ENCODE results near the gene ELL2. TPM values are rescaled to one million over a fixed set of nuclear protein-coding genes. Genes with fewer than 3 reads are reported as not detected.
"Not testable (repeated sequence)": the region's sequence is repeated elsewhere in the genome, so short reads cannot be mapped to it uniquely, and the experiment has no call there.

Gene ELL2
- total and polyA plus RNA-seq, 2 experiments from 2014 or later, result 18.7 to 41.8 TPM

DNA sequence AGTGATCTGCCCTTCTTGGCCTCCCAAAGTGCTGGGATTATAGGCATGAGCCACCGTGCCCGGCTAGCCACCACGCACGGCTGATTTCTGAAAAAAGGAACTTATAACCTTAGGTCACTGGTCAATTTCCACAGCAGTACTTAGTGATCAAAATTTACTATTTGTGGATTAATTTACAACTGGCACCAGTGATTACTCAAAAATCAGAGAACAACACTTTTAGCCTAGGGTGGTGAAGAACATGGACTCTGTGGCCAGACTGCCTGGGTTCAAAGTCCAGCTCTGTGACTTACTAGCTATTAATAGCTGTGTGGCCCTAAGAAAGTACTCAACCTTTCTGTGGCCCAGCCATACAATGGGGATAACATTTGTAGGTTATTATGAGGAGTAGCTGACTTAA lies 88.3 kb downstream of the ELL2 start:
- Histone ChIP-seq H3K27ac (no peak overlapping the region), H3K4me1 (ENCODE audit: low read depth) (peaks cover 29% of the 10 kb centered on the region), H3K36me3 (no peaks in the 10 kb centered on the region), H3K9me3 (ENCODE audit: low read depth) (no peaks in the 10 kb centered on the region), H3K4me3 (no peak overlapping the region), H3K27me3 (no peaks in the 10 kb centered on the region)
- DNase-seq (ENCODE audit: low read depth in 1 of 2, low spot score in 1 of 2), result no peak
- TF ChIP-seq, protein P1, sequence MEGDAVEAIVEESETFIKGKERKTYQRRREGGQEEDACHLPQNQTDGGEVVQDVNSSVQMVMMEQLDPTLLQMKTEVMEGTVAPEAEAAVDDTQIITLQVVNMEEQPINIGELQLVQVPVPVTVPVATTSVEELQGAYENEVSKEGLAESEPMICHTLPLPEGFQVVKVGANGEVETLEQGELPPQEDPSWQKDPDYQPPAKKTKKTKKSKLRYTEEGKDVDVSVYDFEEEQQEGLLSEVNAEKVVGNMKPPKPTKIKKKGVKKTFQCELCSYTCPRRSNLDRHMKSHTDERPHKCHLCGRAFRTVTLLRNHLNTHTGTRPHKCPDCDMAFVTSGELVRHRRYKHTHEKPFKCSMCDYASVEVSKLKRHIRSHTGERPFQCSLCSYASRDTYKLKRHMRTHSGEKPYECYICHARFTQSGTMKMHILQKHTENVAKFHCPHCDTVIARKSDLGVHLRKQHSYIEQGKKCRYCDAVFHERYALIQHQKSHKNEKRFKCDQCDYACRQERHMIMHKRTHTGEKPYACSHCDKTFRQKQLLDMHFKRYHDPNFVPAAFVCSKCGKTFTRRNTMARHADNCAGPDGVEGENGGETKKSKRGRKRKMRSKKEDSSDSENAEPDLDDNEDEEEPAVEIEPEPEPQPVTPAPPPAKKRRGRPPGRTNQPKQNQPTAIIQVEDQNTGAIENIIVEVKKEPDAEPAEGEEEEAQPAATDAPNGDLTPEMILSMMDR (IDR thresholded peaks at IDR 0.05; ENCODE audit: low read depth, low read length), result no peak

DNA sequence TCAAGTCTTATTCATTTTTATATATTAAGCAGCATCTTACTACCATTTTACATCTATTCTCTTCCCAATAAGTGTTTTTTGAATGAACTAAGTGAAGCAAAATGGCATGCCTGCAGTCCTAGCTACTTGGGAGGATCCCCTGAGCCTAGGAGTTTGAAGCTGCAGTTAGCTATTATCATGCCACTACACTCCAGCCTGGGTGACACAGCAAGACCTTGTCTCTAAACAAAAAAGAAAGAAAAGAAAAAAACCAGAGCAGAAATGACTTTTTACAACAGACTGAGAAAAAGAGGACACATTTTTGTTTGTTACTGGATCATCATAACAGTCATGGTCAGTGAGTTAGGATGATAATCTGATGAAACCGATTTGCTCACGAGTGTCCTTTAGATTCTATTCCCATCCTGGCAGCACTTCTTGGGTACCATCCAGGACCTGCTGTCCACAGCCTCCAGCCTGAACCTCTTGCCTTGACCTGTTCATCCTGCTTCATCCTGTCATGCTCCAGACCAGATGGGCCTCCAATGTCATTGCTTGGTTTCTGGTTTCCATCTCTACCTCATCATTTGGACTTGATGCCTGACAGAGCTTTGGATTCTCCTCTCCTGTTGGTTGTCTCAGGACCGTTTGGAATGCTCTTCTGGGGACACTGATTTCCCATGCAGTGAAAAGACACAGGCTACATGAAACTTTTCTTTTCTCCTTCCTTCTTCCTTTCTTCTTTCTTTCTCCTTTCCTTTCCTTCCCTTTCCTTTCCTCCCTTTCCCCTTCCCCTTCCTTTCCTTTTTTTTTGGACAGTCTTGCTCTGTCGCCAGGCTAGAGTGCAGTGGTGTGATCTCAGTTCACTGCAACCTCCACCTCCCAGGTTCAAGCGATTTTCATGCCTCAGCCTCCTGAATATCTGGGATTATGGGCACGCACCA lies 89.0 kb downstream of the ELL2 start:
- TF ChIP-seq, protein P1 (IDR thresholded peaks at IDR 0.05; ENCODE audit: low read depth, low read length), result no peak
- no peak for DNase-seq (ENCODE audit: low read depth in 1 of 2, low spot score in 1 of 2)
- H3K4me1 ChIP-seq (ENCODE audit: low read depth), result peaks cover 27% of the 10 kb centered on the region
- no peak overlapping the region for H3K4me3 ChIP-seq
- H3K9me3 ChIP-seq (ENCODE audit: low read depth), result no peaks in the 10 kb centered on the region
- no peaks in the 10 kb centered on the region for H3K36me3 ChIP-seq
- no peak overlapping the region for H3K27ac ChIP-seq
- no peaks in the 10 kb centered on the region for H3K27me3 ChIP-seq

DNA sequence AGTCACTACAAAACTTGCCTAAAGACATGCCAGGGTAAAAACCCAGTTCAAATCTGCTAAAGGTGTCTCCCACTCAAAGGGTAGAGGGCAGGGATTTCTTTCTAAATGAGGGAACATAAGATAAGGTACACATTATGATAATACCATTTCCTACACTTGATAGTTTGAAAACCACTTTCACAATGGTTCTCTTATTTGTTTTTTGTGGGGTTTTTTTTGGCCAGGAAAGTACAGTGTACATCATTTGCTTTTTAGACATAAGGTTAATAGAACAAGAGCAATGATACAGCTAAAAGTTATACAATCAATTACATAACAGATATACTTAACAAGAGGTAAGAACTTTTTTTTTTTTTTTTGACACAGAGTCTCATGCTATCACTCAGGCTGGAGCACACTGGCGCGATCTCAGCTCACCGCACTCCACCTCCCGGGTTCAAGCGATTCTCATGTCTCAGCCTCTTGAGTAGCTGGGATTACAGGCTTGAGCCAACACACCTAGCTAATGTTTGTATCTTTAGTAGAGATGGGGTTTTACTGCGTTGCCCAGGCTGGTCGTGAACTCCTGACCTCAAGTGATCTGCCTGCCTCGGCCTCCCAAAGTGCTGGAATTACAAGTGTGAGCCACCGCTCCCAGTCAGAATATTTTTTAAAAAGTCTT lies 90.4 kb downstream of the ELL2 start:
- Histone ChIP-seq H3K27ac (no peak overlapping the region), H3K4me3 (no peak overlapping the region), H3K9me3 (ENCODE audit: low read depth) (no peaks in the 10 kb centered on the region), H3K27me3 (no peaks in the 10 kb centered on the region), H3K4me1 (ENCODE audit: low read depth) (peaks cover 27% of the 10 kb centered on the region), H3K36me3 (no peaks in the 10 kb centered on the region)
- DNase-seq (ENCODE audit: low read depth in 1 of 2, low spot score in 1 of 2), result no peak
- TF ChIP-seq, protein P1 (IDR thresholded peaks at IDR 0.05; ENCODE audit: low read depth, low read length), result no peak

DNA sequence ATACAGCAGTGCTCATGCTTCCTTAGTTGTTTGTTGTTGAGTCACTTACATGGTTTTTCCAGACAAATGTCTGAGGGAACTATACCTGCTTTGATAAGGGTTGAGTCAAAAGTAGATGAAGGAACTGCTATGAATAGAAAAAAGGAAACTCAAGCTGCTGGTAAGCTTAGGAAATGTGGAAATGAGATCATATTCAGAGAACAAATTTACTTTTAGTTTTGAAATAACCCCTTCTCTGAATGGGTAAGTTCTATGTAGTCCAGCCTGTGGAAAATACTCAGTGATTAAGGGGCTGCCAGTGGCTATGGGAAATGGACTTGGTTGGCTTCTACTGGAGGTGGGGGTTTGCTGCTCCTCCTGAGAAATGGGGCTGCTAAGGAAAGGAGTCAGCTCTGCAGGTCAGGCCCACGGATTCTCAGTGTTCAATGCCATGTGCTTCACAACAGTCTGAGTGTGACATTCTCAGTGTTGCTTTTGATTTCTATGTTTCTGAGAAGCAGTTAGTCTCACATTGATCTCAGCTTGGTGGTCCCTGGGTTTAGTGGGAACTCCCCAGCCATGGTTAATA lies 91.5 kb downstream of the ELL2 start:
- H3K4me3 ChIP-seq, result no peak overlapping the region
- TF ChIP-seq, protein P1 (IDR thresholded peaks at IDR 0.05; ENCODE audit: low read depth, low read length), result no peak
- no peak overlapping the region for H3K27ac ChIP-seq
- no peaks in the 10 kb centered on the region for H3K9me3 ChIP-seq (ENCODE audit: low read depth)
- no peak for DNase-seq (ENCODE audit: low read depth in 1 of 2, low spot score in 1 of 2)
- peaks cover 27% of the 10 kb centered on the region for H3K4me1 ChIP-seq (ENCODE audit: low read depth)
- no peaks in the 10 kb centered on the region for H3K27me3 ChIP-seq
- no peaks in the 10 kb centered on the region for H3K36me3 ChIP-seq

DNA sequence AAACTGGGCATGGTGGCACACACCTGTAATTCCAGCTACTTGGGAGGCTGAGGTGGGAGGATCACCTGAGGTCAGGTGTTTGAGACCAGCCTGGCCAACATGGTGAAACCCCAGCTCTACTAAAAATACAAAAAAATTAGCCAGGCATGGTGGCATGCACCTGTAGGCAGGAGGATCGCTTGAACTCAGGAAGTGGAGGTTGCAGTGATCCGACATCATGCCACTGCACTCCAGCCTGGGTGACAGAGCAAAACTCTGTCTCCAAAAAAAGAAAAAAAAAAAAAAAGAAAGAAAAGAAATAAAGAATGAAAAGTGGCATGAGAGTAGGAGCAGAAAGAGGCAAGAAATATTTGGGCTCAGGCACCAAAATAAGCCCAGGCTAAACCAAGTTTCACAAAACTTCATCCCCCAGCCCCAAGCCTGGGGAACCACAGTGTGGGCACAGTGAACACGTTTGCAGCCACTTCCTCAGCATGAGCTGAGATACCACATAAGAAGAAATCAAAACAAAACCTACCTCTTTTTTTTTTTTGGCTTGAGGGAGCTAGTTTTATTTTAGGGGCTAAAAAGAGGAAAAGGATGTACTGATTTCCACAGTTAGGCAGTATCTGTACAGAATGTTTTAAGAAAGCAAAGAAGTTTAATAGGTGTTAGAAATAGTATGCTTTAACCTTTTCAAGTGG lies 92.3 kb downstream of the ELL2 start:
- peaks cover 20% of the 10 kb centered on the region for H3K4me1 ChIP-seq (ENCODE audit: low read depth)
- not testable (repeated sequence) for DNase-seq (ENCODE audit: low read depth in 1 of 2, low spot score in 1 of 2); H3K9me3 ChIP-seq (ENCODE audit: low read depth); H3K27ac ChIP-seq; H3K36me3 ChIP-seq; H3K4me3 ChIP-seq; H3K27me3 ChIP-seq
